Pulmonary artery endothelial cell (primary cell): Measurements from ENCODE around the gene AIFM3. TPM values are rescaled to one million over a fixed set of nuclear protein-coding genes. Genes with fewer than 3 reads are reported as not detected.

Experiments used
- DNase-seq: peaks from one replicate; pipeline ENCODE4 v3.0.0-alpha.2; 2011; ENCODE audit warnings: low read depth, low spot score
- total RNA-seq: library from RNA; depleted of rRNA; stranded (reverse); fragments of >200 nt; gene quantifications from 2 replicates; pipeline ENCODE4 v1.2.3, GENCODE V29; 2014

AIFM3 gene
- total RNA-seq, 1 donor from 2014 or later, result 0.07 TPM

- no peak for DNase-seq
Observed at GRCh38 chr22:20990184-20991180, 23.4 kb downstream of the AIFM3 start.

- no peak for DNase-seq
Observed at GRCh38 chr22:20991252-20992055, 24.4 kb downstream of the AIFM3 start.

GRCh38 chr22:20992056-20992442 lies 25.0 kb downstream of the AIFM3 start:
- no peak for DNase-seq

GRCh38 chr22:20992456-20993303 lies 25.6 kb downstream of the AIFM3 start:
- DNase-seq, result no peak

- DNase-seq, result no peak
Observed at GRCh38 chr22:20993304-20994127, 26.5 kb downstream of the AIFM3 start.

- no peak for DNase-seq
Observed at GRCh38 chr22:20994128-20994901, 27.3 kb downstream of the AIFM3 start.

GRCh38 chr22:20994902-20995241 lies 27.8 kb downstream of the AIFM3 start:
- no peak for DNase-seq

- no peak for DNase-seq
Observed at GRCh38 chr22:20995329-20996030, 28.4 kb downstream of the AIFM3 start.

- no peak for DNase-seq
Observed at GRCh38 chr22:20996031-20996410, 29.0 kb downstream of the AIFM3 start.

GRCh38 chr22:20996598-20997535 lies 29.8 kb downstream of the AIFM3 start:
- DNase-seq, result no peak

- no peak for DNase-seq
Observed at GRCh38 chr22:20997536-20998257, 30.6 kb downstream of the AIFM3 start.

- no peak for DNase-seq
Observed at GRCh38 chr22:20998411-20999336, 31.6 kb downstream of the AIFM3 start.

GRCh38 chr22:20999350-21000206 lies 32.5 kb downstream of the AIFM3 start:
- DNase-seq, result no peak

GRCh38 chr22:21000207-21000986 lies 33.3 kb downstream of the AIFM3 start:
- DNase-seq, result no peak
